Hepatocyte (in vitro differentiated cells): Measurements from ENCODE around the gene ITPKB. TPM values are rescaled to one million over a fixed set of nuclear protein-coding genes. Genes with fewer than 3 reads are reported as not detected.

ENCODE experiments used
- DNase-seq: peaks from one replicate; pipeline ENCODE4 v3.0.0-alpha.2; 2016; ENCODE audit warnings: low spot score
- H2AFZ ChIP-seq: fragments of 200-600 bp; sonication (generic); 2 replicates; pipeline ENCODE4 v1.6.0; 2016; ENCODE audit warnings: antibody characterized with exemption, mild to moderate bottlenecking
- H3K27ac ChIP-seq: fragments of 200-600 bp; sonication (generic); 2 replicates; pipeline ENCODE4 v1.5.1; 2016; ENCODE audit warnings: mild to moderate bottlenecking
- H3K27me3 ChIP-seq: fragments of 200-600 bp; sonication (generic); 2 replicates; pipeline ENCODE4 v1.6.1; 2016
- H3K36me3 ChIP-seq: fragments of 200-600 bp; sonication (generic); replicated peaks from 2 replicates; pipeline ENCODE4 v1.5.1; 2016; ENCODE audit warnings: low read depth; ENCODE audit not compliant: insufficient read depth
- H3K4me1 ChIP-seq: fragments of 200-600 bp; sonication (generic); 2 replicates; pipeline ENCODE4 v1.5.1; 2016; ENCODE audit warnings: mild to moderate bottlenecking, moderate library complexity; ENCODE audit not compliant: insufficient read depth
- H3K4me2 ChIP-seq: fragments of 200-600 bp; sonication (generic); 2 replicates; pipeline ENCODE4 v1.6.0; 2016
- H3K4me3 ChIP-seq: fragments of 200-600 bp; sonication (generic); 2 replicates; pipeline ENCODE4 v1.5.1; 2016; ENCODE audit warnings: mild to moderate bottlenecking
- H3K79me2 ChIP-seq: fragments of 200-600 bp; sonication (generic); 2 replicates; pipeline ENCODE4 v1.6.0; 2017; ENCODE audit warnings: mild to moderate bottlenecking
- H3K9me2 ChIP-seq: fragments of 200-600 bp; sonication (generic); replicated peaks from 2 replicates; pipeline ENCODE4 v1.6.0; 2017; ENCODE audit warnings: mild to moderate bottlenecking; ENCODE audit not compliant: insufficient read depth
- H3K9me3 ChIP-seq: fragments of 200-600 bp; sonication (generic); 2 replicates; pipeline ENCODE4 v1.5.1; 2016; ENCODE audit warnings: low read depth, mild to moderate bottlenecking
- H4K20me1 ChIP-seq: fragments of 200-600 bp; sonication (generic); 2 replicates; pipeline ENCODE4 v1.6.0; 2016; ENCODE audit warnings: mild to moderate bottlenecking; ENCODE audit not compliant: insufficient read depth, poor library complexity, severe bottlenecking
- EZH2 ChIP-seq: fragments of 200-600 bp; sonication (generic); IDR thresholded peaks from 2 replicates; pipeline ENCODE4 v1.6.1; 2016; ENCODE audit warnings: antibody characterized with exemption, mild to moderate bottlenecking, borderline replicate concordance
- EZH2phosphoT487 ChIP-seq: fragments of 200-600 bp; sonication (generic); IDR thresholded peaks from one replicate; pipeline ENCODE4 v1.6.1; 2018; ENCODE audit warnings: antibody characterized with exemption, mild to moderate bottlenecking, low read depth, moderate library complexity; ENCODE audit not compliant: unreplicated experiment, severe bottlenecking
- WGBS: methylation state at CpG from one replicate; pipeline ENCODE4 v1.1.6; 2016; ENCODE audit warnings: low lambda C conversion rate; ENCODE audit errors: missing lambda C conversion rate; 5-methylcytosine and 5-hydroxymethylcytosine counted together
- polyA plus RNA-seq: library from polyadenylated mRNA; unstranded; fragments of >200 nt; fragmentation: Nextera tagmentation; extraction: Ambion mirVana; gene quantifications from 2 replicates; pipeline ENCODE4 v1.2.1, GENCODE V29; 2016
- total RNA-seq: library from RNA; depleted of rRNA; stranded (reverse); fragments of >200 nt; gene quantifications from 2 replicates; pipeline ENCODE4 v1.2.3, GENCODE V29; 2014
- TF ChIP-seq, protein P1 (sequence below): fragments of 200-600 bp; sonication (generic); IDR thresholded peaks from 2 replicates; pipeline ENCODE4 v1.5.1; 2016; ENCODE audit warnings: antibody characterized with exemption, mild to moderate bottlenecking; ENCODE audit not compliant: poor library complexity

Gene ITPKB
- total and polyA plus RNA-seq, 2 experiments from 2014 or later = 11.0 to 13.8 TPM

GRCh38 chr1:226687426-226687825, 51.7 kb downstream of the ITPKB start:
- H3K27ac ChIP-seq = no peak overlapping the region
- 100% methylated on average over 2 of the region's 2 CpGs for WGBS

DNA sequence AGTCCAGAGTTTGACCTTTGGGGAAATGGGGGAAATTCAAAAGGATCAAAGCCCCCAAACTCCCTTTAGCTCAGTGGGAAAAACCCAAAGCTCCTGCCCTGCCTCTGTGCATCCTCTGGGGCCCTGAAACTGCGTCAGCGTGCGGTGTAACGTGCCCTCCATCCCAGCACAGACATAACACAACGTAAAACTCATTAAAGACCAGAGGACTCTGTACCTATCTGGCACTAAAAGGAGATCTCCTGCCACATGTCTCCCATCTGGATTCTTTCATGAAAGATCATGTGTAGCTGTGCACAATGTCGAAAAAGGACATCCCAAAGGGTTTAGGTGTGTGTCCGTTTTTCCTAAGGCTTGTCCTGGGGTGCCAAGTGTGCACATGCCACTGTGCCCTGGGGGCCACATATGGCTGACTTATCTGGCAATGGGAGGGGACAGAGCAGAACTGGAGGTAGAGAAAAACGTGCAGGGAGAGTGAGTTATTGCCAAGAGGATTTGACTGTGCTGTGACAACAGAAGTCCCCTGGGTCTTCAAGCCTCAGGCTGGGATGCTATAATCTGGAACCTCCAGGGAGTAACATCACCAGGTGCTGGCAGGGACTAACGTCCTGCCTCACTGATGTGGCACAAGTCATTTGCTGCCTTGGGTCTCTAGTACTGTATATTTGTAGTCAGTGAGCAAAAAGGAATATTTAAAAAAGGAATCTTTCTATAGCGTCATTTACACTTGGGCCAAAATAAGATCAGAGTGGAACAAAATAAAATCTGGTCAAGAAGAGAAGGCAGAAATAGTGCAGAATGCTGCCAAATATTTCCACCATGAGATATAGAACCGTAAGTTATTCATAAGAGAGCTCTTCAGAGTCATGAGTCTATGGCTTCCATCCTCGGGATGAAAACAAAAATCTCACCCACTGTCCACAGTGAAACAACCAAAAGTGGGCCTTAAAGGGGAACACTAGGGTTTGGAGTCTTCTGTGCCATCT, 52.3 kb downstream of the ITPKB start:
- H3K9me2 ChIP-seq = no peaks in the 10 kb centered on the region
- H3K9me3 ChIP-seq = no peaks in the 10 kb centered on the region
- no peaks in the 10 kb centered on the region for H3K27me3 ChIP-seq
- no peaks in the 10 kb centered on the region for H4K20me1 ChIP-seq
- TF ChIP-seq EZH2 (no peak), EZH2phosphoT487 (no peak)
- TF ChIP-seq, protein P1, sequence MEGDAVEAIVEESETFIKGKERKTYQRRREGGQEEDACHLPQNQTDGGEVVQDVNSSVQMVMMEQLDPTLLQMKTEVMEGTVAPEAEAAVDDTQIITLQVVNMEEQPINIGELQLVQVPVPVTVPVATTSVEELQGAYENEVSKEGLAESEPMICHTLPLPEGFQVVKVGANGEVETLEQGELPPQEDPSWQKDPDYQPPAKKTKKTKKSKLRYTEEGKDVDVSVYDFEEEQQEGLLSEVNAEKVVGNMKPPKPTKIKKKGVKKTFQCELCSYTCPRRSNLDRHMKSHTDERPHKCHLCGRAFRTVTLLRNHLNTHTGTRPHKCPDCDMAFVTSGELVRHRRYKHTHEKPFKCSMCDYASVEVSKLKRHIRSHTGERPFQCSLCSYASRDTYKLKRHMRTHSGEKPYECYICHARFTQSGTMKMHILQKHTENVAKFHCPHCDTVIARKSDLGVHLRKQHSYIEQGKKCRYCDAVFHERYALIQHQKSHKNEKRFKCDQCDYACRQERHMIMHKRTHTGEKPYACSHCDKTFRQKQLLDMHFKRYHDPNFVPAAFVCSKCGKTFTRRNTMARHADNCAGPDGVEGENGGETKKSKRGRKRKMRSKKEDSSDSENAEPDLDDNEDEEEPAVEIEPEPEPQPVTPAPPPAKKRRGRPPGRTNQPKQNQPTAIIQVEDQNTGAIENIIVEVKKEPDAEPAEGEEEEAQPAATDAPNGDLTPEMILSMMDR = no peak
- no peak overlapping the region for H3K4me3 ChIP-seq
- no peak for DNase-seq
- H3K4me1 ChIP-seq = peaks cover 5% of the 10 kb centered on the region
- H3K36me3 ChIP-seq = no peaks in the 10 kb centered on the region
- 79% methylated on average over 12 of the region's 12 CpGs for WGBS
- H3K4me2 ChIP-seq = no peak overlapping the region
- H2AFZ ChIP-seq = no peak overlapping the region
- H3K27ac ChIP-seq = no peak overlapping the region
- no peaks in the 10 kb centered on the region for H3K79me2 ChIP-seq

More at GRCh38 chr1:226687426-226687825, 51.7 kb downstream of the ITPKB start:
- Histone ChIP-seq H3K27me3 (no peaks in the 10 kb centered on the region), H3K79me2 (no peaks in the 10 kb centered on the region), H2AFZ (no peak overlapping the region), H3K4me2 (no peak overlapping the region), H3K9me3 (no peaks in the 10 kb centered on the region), H3K4me1 (peaks cover 5% of the 10 kb centered on the region), H3K36me3 (no peaks in the 10 kb centered on the region), H4K20me1 (no peaks in the 10 kb centered on the region), H3K4me3 (no peak overlapping the region), H3K9me2 (no peaks in the 10 kb centered on the region)
- DNase-seq = no peak
- TF ChIP-seq, protein P1 = no peak
- no peak for TF ChIP-seq EZH2phosphoT487
- TF ChIP-seq EZH2 = no peak

- TF ChIP-seq EZH2 (no peak), EZH2phosphoT487 (no peak)
- TF ChIP-seq, protein P1 = no peak
- peaks cover 2% of the 10 kb centered on the region for H3K4me1 ChIP-seq
- H3K27me3 ChIP-seq = no peaks in the 10 kb centered on the region
- H3K27ac ChIP-seq = no peak overlapping the region
- no peak overlapping the region for H3K4me3 ChIP-seq
- no peaks in the 10 kb centered on the region for H4K20me1 ChIP-seq
- H3K9me2 ChIP-seq = no peaks in the 10 kb centered on the region
- H3K9me3 ChIP-seq = no peaks in the 10 kb centered on the region
- DNase-seq = no peak
- no peak overlapping the region for H3K4me2 ChIP-seq
- 92% methylated on average over 11 of the region's 11 CpGs for whole genome bisulfite sequencing
- no peaks in the 10 kb centered on the region for H3K36me3 ChIP-seq
- no peaks in the 10 kb centered on the region for H3K79me2 ChIP-seq
- no peak overlapping the region for H2AFZ ChIP-seq
Measured at GRCh38 chr1:226685196-226685820, 53.8 kb downstream of the ITPKB start.
